Fibroblast of lung (primary cell): ENCODE data around the gene ALPP.
"Not testable (repeated sequence)": the region's sequence is repeated elsewhere in the genome, so short reads cannot be mapped to it uniquely, and the experiment has no call there.

ENCODE experiments used
- CTCF ChIP-seq, 2 donors: IDR thresholded peaks in 1 of 2; conservative IDR thresholded peaks in 1 of 2; 1 replicate in 1 of 2; 2 replicates in 1 of 2; pipeline ENCODE4 v1.5.1; 2011 to 2012; ENCODE audit warnings: low read length in 2 of 2, control low read depth in 1 of 2, inconsistent platforms in 1 of 2, low read depth in 1 of 2, mild to moderate bottlenecking in 1 of 2
- EZH2 ChIP-seq: IDR thresholded peaks from 2 replicates; pipeline ENCODE4 v1.5.1; 2012; ENCODE audit warnings: low read length, control low read depth, mild to moderate bottlenecking; ENCODE audit errors: missing control alignments

- TF ChIP-seq EZH2; CTCF (conservative IDR thresholded peaks at IDR 0.05 in 1 of 2, IDR thresholded peaks at IDR 0.05 in 1 of 2; ENCODE audit: low read depth in 1 of 2, low read length in 2 of 2): not testable (repeated sequence)
Observed at GRCh38 chr2:232331641-232332040, 46.9 kb upstream of the ALPP start.
